ENCODE measurements around the gene CLASRP. TPM values are rescaled to one million over a fixed set of nuclear protein-coding genes. Genes with fewer than 3 reads are reported as not detected.

Gene CLASRP
- polyA plus RNA-seq, 1 experiment: 12.4 TPM

DNA sequence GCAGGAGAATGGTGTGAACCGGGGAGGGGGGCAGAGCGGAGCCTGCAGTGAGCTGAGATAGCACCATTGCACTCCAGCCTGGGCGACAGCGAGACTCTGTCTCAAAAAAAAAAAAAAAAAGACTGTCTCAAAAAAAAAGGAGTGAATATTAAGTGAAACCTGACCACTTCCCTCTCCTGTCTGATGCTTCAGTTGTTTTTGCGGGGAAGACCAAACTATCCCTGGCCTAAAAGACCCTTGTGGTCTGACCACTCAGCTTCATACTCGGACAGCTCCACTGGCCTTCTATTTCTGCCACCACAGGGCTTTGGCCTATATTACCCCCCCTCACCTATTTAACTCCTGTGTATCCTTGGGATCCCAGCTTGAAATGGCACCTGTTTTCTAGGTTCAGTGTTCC lies 2.3 kb downstream of the CLASRP start:
- POLR2A ChIA-PET: interaction anchor here (0.5 kb wide), 1 partner anchor 24 kb away, joined by 5 read pairs; no protein-coding TSS in a partner anchor

DNA sequence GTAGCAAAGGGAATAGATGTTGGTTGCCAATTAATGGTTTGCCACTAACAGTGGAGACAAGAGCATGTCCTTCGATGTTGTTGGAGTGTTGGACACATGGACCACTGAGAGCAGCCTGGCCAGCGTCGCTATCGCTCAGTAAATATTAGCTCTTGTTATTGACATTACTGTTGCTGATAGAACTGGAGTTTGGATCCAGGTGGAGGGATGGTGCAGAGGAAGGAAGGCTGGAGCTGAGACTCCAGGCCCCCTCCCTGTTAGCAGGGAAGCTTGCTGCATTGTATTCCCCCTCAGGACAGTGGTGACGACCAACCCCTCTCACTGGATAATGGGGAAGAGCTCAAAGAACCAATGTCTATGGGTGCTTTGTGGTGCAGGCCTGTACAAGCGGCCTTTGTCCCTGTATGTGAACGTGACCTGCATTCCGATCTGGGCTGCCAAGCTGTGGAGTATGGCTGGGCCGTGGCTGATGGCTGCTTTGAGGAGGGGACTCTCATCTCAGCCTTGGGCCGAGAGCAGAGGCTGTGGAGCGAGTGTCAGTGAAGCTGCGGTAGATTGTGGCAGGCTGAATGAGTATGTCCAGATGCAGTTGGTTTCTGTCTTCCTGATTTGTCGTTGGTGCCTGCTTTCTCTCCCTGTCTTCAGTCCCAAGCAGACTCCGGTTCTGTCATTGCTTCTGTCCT lies 7.0 kb downstream of the CLASRP start:
- TF ChIP-seq, protein P1, sequence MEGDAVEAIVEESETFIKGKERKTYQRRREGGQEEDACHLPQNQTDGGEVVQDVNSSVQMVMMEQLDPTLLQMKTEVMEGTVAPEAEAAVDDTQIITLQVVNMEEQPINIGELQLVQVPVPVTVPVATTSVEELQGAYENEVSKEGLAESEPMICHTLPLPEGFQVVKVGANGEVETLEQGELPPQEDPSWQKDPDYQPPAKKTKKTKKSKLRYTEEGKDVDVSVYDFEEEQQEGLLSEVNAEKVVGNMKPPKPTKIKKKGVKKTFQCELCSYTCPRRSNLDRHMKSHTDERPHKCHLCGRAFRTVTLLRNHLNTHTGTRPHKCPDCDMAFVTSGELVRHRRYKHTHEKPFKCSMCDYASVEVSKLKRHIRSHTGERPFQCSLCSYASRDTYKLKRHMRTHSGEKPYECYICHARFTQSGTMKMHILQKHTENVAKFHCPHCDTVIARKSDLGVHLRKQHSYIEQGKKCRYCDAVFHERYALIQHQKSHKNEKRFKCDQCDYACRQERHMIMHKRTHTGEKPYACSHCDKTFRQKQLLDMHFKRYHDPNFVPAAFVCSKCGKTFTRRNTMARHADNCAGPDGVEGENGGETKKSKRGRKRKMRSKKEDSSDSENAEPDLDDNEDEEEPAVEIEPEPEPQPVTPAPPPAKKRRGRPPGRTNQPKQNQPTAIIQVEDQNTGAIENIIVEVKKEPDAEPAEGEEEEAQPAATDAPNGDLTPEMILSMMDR (IDR thresholded peaks at IDR 0.05; ENCODE audit: low read depth, low read length): no peak
- CTCF ChIA-PET: interaction anchor here (1.6 kb wide), 1 partner anchor 14 kb away, joined by 7 read pairs; no protein-coding TSS in a partner anchor
- POLR2A ChIA-PET: interaction anchor here (0.5 kb wide), 1 partner anchor 206 kb away, joined by 4 read pairs; no protein-coding TSS in a partner anchor

More for the DNA sequence above, 2.3 kb downstream of the CLASRP start:
- DNase-seq (ENCODE audit: low read depth, low spot score): no peak
- Histone ChIP-seq H3K27me3 (ENCODE audit: control insufficient read depth, insufficient read depth, low read length) (no peaks in the 10 kb centered on the region), H3K4me3 (ENCODE audit: low read depth, low read length) (no peak overlapping the region), H3K9me3 (ENCODE audit: control insufficient read depth, insufficient read depth, low read length) (no peaks in the 10 kb centered on the region; the same call in 1 of the 2 replicates), H3K27ac (ENCODE audit: low read depth, low read length) (no peak overlapping the region)
- CTCF ChIA-PET: interaction anchor here (1.8 kb wide), 1 partner anchor 19 kb away, joined by 7 read pairs; no protein-coding TSS in a partner anchor
- TF ChIP-seq, protein P1 (IDR thresholded peaks at IDR 0.05; ENCODE audit: low read depth, low read length): no peak

DNA sequence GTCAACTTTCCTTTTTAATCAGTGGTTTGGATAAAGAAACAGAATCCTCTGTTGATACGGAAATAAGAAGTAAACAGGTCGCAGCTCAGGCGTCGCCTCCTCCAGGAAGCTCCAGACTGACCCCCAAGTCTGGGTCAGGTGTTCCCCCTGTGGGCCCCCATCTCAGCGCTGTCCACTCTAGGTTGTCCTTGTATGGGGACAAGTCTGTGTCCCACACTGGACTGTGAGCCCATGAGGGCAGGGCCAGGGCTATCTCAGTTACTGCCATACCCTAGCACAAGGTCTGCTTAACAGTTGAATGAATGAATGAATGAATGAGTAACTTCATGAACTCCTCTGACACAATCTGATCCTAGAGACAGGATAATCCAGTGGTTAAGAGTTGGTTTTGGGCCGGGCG lies 7.5 kb downstream of the CLASRP start:
- Histone ChIP-seq H3K4me3 (ENCODE audit: low read depth, low read length) (no peak overlapping the region), H3K27me3 (ENCODE audit: control insufficient read depth, insufficient read depth, low read length) (no peaks in the 10 kb centered on the region), H3K9me3 (ENCODE audit: control insufficient read depth, insufficient read depth, low read length) (no peaks in the 10 kb centered on the region), H3K27ac (ENCODE audit: low read depth, low read length) (no peak overlapping the region)
- no peak for DNase-seq (ENCODE audit: low read depth, low spot score)
- POLR2A ChIA-PET: interaction anchor here (0.5 kb wide), 1 partner anchor 205 kb away, joined by 4 read pairs; no protein-coding TSS in a partner anchor
- CTCF ChIA-PET: interaction anchor here (1.6 kb wide), 1 partner anchor 13 kb away, joined by 7 read pairs; no protein-coding TSS in a partner anchor
- TF ChIP-seq, protein P1 (IDR thresholded peaks at IDR 0.05; ENCODE audit: low read depth, low read length): no peak

More for the DNA sequence above, 7.0 kb downstream of the CLASRP start:
- Histone ChIP-seq H3K4me3 (ENCODE audit: low read depth, low read length) (no peak overlapping the region), H3K9me3 (ENCODE audit: control insufficient read depth, insufficient read depth, low read length) (no peaks in the 10 kb centered on the region), H3K27ac (ENCODE audit: low read depth, low read length) (no peak overlapping the region), H3K27me3 (ENCODE audit: control insufficient read depth, insufficient read depth, low read length) (no peaks in the 10 kb centered on the region)
- no peak for DNase-seq (ENCODE audit: low read depth, low spot score)

DNA sequence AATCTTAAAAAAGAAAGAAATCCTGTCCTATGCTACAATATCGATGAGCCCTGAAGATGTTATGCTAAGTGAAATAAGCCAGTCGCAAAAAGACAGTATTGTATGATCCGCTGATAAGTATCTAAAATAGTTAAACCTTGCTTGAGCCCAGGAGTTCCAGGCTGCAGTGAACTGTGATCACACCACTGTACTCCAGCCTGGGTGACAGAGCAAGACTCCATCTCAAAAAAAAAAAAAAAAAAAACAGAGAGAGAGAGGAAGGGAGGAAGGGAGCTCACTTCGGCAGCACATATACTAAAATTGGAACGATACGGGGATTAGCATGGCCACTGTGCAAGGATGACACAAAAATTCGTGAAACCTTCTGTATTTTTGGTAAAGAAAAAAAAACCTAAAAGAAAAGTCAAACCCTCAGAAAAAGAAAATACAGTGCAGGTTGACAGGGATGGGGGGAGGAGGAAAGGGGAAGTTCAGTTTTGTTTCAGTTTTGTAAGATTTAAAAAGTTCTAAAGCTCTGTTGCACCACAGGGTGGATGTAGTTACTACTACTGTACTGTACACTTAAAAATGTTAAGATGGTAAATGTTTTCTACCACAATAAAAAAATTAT lies 8.4 kb downstream of the CLASRP start:
- Histone ChIP-seq H3K9me3 (ENCODE audit: control insufficient read depth, insufficient read depth, low read length) (no peaks in the 10 kb centered on the region), H3K4me3 (ENCODE audit: low read depth, low read length) (no peak overlapping the region), H3K27ac (ENCODE audit: low read depth, low read length) (no peak overlapping the region), H3K27me3 (ENCODE audit: control insufficient read depth, insufficient read depth, low read length) (no peaks in the 10 kb centered on the region)
- CTCF ChIA-PET: interaction anchor here (0.7 to 1.2 kb wide), 3 partner anchors 12 to 611 kb away, joined by 4 to 6 read pairs (median 6); no protein-coding TSS in a partner anchor
- DNase-seq (ENCODE audit: low read depth, low spot score): no peak
- TF ChIP-seq, protein P1 (IDR thresholded peaks at IDR 0.05; ENCODE audit: low read depth, low read length): no peak
- POLR2A ChIA-PET: interaction anchor here (0.5 to 0.7 kb wide), 2 partner anchors 8 to 248 kb away, joined by 3 read pairs; no protein-coding TSS in a partner anchor
